Heart right ventricle (tissue), 16 donors: Measurements from ENCODE around the gene FASTKD2. TPM values are rescaled to one million over a fixed set of nuclear protein-coding genes. Genes with fewer than 3 reads are reported as not detected.

ENCODE experiments used
- ATAC-seq, 8 donors: fragments of 200-7000 bp; cut with Tn5 transposase; one replicate each; pipeline ENCODE4 v1.9.1; 2020; ENCODE audit warnings: mild to moderate bottlenecking in 8 of 8, moderate library complexity in 8 of 8, moderate number of reproducible peaks in 1 of 8
- DNase-seq, 2 donors: peaks; one replicate each; pipeline ENCODE4 v3.0.0-alpha.2; 2020
- H3K27ac ChIP-seq, 10 donors: fragments of 200-600 bp; sonication (generic) in 2 of 10; one replicate each; pipeline versions ENCODE4 v1.5.0 to v1.8.0; 2020 to 2022; ENCODE audit warnings: mild to moderate bottlenecking in 3 of 10
- H3K27me3 ChIP-seq, 7 donors: fragments of 200-600 bp; one replicate each; pipeline ENCODE4 v1.8.0; 2021 to 2022; ENCODE audit warnings: mild to moderate bottlenecking in 2 of 7
- H3K36me3 ChIP-seq, 9 donors: fragments of 200-600 bp; sonication (generic) in 1 of 9; one replicate each; pipeline versions ENCODE4 v1.5.0 to v1.8.0; 2020 to 2022; ENCODE audit warnings: mild to moderate bottlenecking in 2 of 9
- H3K4me1 ChIP-seq, 9 donors: fragments of 200-600 bp; sonication (generic) in 1 of 9; one replicate each; pipeline versions ENCODE4 v1.5.0 to v1.8.0; 2020 to 2022; ENCODE audit warnings: mild to moderate bottlenecking in 4 of 9
- H3K4me3 ChIP-seq, 10 donors: fragments of 200-600 bp; sonication (generic) in 2 of 10; one replicate each; pipeline versions ENCODE4 v1.5.0 to v1.8.0; 2020 to 2022; ENCODE audit warnings: mild to moderate bottlenecking in 7 of 10, moderate library complexity in 2 of 10
- H3K9me3 ChIP-seq, 11 donors: fragments of 200-600 bp in 10 of 11; sonication (generic) in 2 of 11; one replicate each; pipeline versions ENCODE4 v1.5.0 to v1.8.0; 2013 to 2022; ENCODE audit warnings: mild to moderate bottlenecking in 2 of 11, control low read depth in 1 of 11, moderate library complexity in 1 of 11
- CTCF ChIP-seq, 9 donors: fragments of 200-600 bp; sonication (generic) in 2 of 9; IDR thresholded peaks; one replicate each; pipeline versions ENCODE4 v1.5.0 to v1.8.0; 2021 to 2022; ENCODE audit warnings: antibody characterized with exemption in 9 of 9, mild to moderate bottlenecking in 5 of 9, moderate library complexity in 1 of 9
- WGBS, 2 donors: extraction: QIAGEN DNeasy Blood & Tissue Kit; methylation state at CpG; one replicate each; pipeline ENCODE4 v1.1.7; 2013; ENCODE audit warnings: inconsistent platforms in 1 of 2; 5-methylcytosine and 5-hydroxymethylcytosine counted together
- intact Hi-C, 10 donors: fragments of 100-400 bp; cut with DNase I; formaldehyde crosslinking; loops; one replicate each; pipeline versions ENCODE4 v1.11.1 to v1.14.2; 2022
- long read RNA-seq, 3 donors: library from polyadenylated mRNA; unstranded; transcript quantifications; one replicate each; pipeline ENCODE4 v2.0.0, GENCODE V29; 2020 to 2021
- polyA plus RNA-seq, 2 donors: library from polyadenylated mRNA; stranded (reverse); fragments of 200-250 nt; gene quantifications; one replicate each; pipeline ENCODE4 v1.2.3, GENCODE V29; 2013
- total RNA-seq, 10 donors: library from RNA; stranded (reverse); fragmentation: NEBNext Ultra II Directional in 3 of 10; extraction: Animal tissue kit (Norgen Biotek cat#: 25700) in 3 of 10; gene quantifications; one replicate each; pipeline versions ENCODE4 v1.2.1 to v1.2.4, GENCODE V29; 2021 to 2023
- donor health status: Arrhythmogenic right ventricular cardiomyopathy.
- donor health status: ischemic (EF 13 %, LVEDD 7.1; RV severe dilation, severe dysfunction).
- donor health status: healthy with polysubstance abuse.
- donor health status: DM: no; HTN: yes; CAD: no.
- donor health status: DM: no; HTN: no; CAD: no.
- donor health status: ischemic (EF 25% LVEDD 6.9; RV normal size, moderate dysfunction).
- donor health status: ischemic (EF 25% LVEDD 5.7; RV mildly dilated, moderate dysfunction).
- donor health status: healthy.
- donor health status: DM: yes; HTN: yes; CAD: no.
- donor health status: Ischemic cardiomyopathy.
- donor health status: ischemic (EF 35%, LVEDD 5.7; RV mildly dilated, moderate dysfunction).
- donor health status: nonischemic (EF 11% LVEDD 7.7; RV severe dilation, severe dysfunction).
- donor health status: DM: yes; HTN: yes; CAD: no.
- donor health status: PGD.
- donor health status: ischemic (EF 29% LVEDD 5.4; RV normal size, mild dysfunction).
- donor health status: nonischemic (EF 23%, LVEDD 6.1; RV moderate dilation, normal function).

The FASTKD2 gene
- total RNA-seq (10 to 100 TPM; 36.3 to 46.9 (median 42.6) TPM), polyA plus RNA-seq (10 to 100 TPM in 1 of 2 donors, 1 to 10 TPM in 1; 8.2 to 22.8 TPM)
- long read RNA-seq, donor 1, transcript FASTKD2-202 (12 exons, 2,586 nt) = minor isoform, 54 of 127 reads
- long read RNA-seq, donor 1, transcript FASTKD2-201 (12 exons, 3,188 nt) = major isoform, 59 of 127 reads
- long read RNA-seq, donor 1, partial matches to known transcripts = 6 of 127 reads
- long read RNA-seq, donor 1, other reads (novel, unspliced or antisense) = 6 of 127 reads
- long read RNA-seq, donor 2, transcript FASTKD2-201 (12 exons, 3,188 nt) = major isoform, 59 of 138 reads
- long read RNA-seq, donor 2, transcript FASTKD2-202 (12 exons, 2,586 nt) = minor isoform, 55 of 138 reads
- long read RNA-seq, donor 2, partial matches to known transcripts = 11 of 138 reads
- long read RNA-seq, donor 2, other reads (novel, unspliced or antisense) = 11 of 138 reads
- long read RNA-seq, donor 3, full-length matches to known transcripts = 389 of 421 reads
- long read RNA-seq, donor 3, partial matches to known transcripts = 21 of 421 reads
- long read RNA-seq, donor 3, other reads (novel, unspliced or antisense) = 11 of 421 reads

DNA sequence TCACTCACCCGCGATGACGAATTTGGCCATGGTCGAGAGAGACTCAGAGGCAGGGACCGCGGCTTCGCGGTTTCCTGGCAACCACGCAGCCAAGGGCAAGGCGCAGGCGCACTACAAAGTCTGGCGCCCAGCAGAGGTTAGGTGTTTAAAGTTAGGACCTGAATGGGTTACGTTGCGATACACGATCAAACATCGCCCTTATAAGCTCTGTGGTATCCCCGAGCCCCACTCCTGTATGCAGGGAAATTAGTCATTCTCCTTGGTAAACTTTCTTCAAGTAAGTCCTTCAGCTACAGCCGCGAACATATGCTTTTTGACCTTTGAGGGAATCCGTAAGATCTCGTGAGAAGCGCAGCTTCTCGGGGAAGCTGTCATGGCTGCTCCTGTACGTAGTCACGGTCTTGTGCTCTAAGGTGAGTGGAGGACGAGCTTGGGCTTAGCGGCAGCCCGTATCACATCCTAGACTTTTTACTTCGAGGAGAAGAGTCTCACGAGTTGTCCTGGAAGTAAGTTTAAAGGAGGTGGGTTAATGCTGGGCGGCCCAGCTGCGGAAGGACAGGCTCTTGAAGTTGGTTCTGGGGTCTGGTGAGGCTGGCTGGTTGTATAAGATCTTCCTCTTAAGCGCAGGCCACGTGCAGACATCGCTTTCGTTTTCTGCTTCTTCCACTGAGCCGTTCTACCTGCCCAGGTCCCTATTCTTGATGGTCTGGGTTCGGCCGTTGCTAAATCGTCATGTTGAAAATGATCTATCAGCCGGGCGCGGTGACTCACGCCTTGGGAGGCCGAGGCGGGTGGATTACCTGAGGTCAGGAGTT, at the start of gene FASTKD2, which contains the start of gene MDH1B:
TSS of gene FASTKD2 (plus strand) at position 365 of the 815 bp plus-strand sequence. CDS start 1,088 bp downstream, outside the sequence.
TSS of gene MDH1B (minus strand) at position 87 of the 815 bp plus-strand sequence. CDS start at position 30, 57 bp downstream.
- Histone ChIP-seq H3K27ac (peak within 1 kb of the TSS; percentile 79 to 92 (median 88)), H3K27me3 (no peaks in the 10 kb centered on the region), H3K4me3 (peak within 1 kb of the TSS; percentile 61 to 86 (median 78)), H3K9me3 (no peaks in the 10 kb centered on the region), H3K4me1 (peaks cover 0 to 46% (median 33%) of the 10 kb centered on the region in 9 donors), H3K36me3 (peaks cover 0 to 38% (median 5%) of the 10 kb centered on the region in 9 donors)
- ATAC-seq (peak; percentile 96 to 99 (median 98)), DNase-seq (peak; percentile 87 to 88)
- TF ChIP-seq CTCF (IDR thresholded peaks at IDR 0.05) = no peak
- 0% methylated on average over 46 of the region's 46 CpGs for WGBS, 2 donors
- intact Hi-C loops = loop anchor here in 1 of 10 donors (10.0 kb wide), 1 partner anchor 949 kb away; the partner anchor contains the start of gene CCNYL1

DNA sequence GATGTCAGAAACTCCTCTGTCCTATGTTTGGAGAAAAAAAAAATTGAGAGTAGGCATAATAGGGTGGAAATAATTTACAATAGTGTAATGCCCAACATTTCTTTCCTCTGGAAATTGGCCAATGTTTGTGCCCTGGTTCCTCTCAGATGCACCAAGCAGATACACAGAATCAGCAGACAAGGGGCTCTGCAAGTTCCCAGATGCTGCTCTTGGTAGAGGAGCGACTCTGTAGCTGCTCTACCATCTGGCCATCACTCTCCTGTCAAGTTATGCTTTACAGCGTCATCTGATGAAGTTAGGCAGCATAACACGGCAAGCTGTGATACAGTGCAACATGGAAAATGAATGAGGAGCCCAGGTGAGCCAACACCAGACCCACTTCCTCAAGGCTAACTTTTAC, 48.8 kb upstream of the FASTKD2 start:
- TF ChIP-seq CTCF (IDR thresholded peaks at IDR 0.05) = no peak
- no peaks in the 10 kb centered on the region for H3K36me3 ChIP-seq
- WGBS, 2 donors = 68 to 80% methylated on average over 3 of the region's 3 CpGs
- H3K27me3 ChIP-seq = peaks cover 0 to 7% (median 0%) of the 10 kb centered on the region in 7 donors
- DNase-seq (no peak), ATAC-seq (no peak)
- H3K4me3 ChIP-seq = no peak overlapping the region
- H3K27ac ChIP-seq = no peak overlapping the region
- intact Hi-C loops = no loop called here
- H3K9me3 ChIP-seq = peaks cover 0 to 6% (median 0%) of the 10 kb centered on the region in 11 donors
- H3K4me1 ChIP-seq = no peaks in the 10 kb centered on the region

DNA sequence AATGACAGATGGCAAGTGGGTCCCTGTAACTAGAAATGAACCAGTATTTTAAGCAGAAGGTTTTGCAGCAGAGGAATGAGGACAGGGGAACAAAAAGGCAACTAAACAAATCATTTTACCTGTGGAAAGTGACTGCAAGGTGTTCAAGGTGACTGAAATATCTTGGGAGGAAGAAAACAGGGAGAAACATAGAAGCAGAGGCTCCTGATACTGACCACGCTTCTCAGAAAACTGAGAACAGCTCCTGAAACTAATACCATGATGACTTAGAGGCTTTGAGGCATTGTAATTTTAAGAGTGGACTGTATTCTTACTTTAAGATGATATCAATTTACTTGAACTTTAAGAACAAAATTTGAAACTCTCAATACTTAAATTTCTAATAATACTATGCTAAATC, 47.1 kb upstream of the FASTKD2 start, which contains the start of gene DYTN:
TSS of gene DYTN (minus strand) at position 101 of the 400 bp plus-strand sequence. CDS start 117 bp downstream, outside the sequence.
- Histone ChIP-seq H3K9me3 (peaks cover 0 to 6% (median 0%) of the 10 kb centered on the region in 11 donors), H3K4me1 (no peaks in the 10 kb centered on the region), H3K27ac (no peak within 1 kb of the TSS), H3K36me3 (no peaks in the 10 kb centered on the region), H3K27me3 (peaks cover 0 to 7% (median 0%) of the 10 kb centered on the region in 7 donors), H3K4me3 (no peak within 1 kb of the TSS)
- TF ChIP-seq CTCF (IDR thresholded peaks at IDR 0.05) = no peak
- ATAC-seq = no peak
- WGBS, 2 donors = 71 to 77% methylated on average over 1 of the region's 1 CpG
- DNase-seq = no peak
- intact Hi-C loops = no loop called here
